HCT116 (cell line): ENCODE measurements around the gene EMILIN1. TPM values are rescaled to one million over a fixed set of nuclear protein-coding genes. Genes with fewer than 3 reads are reported as not detected.

Experiments used
- ATAC-seq: fragments of 200-7000 bp; cut with Tn5 transposase; 2 replicates; pipeline ENCODE4 v1.9.1; 2020; ENCODE audit warnings: mild to moderate bottlenecking, moderate library complexity
- BruUV-seq: library from RNA; stranded (reverse); fragments of 400-500 nt; replicated peaks from 2 replicates; lab custom pipeline; 2021; lab: Mats Ljungman, UMichigan
- CTCF ChIA-PET: fragments of 300-600 bp; sonication (Branson Sonifier 250); formaldehyde crosslinking; loops from one replicate; lab custom pipeline; 2021; ENCODE audit warnings: antibody characterized with exemption; lab: Charles Lee
- POLR2A ChIA-PET: fragments of 300-600, 350-600 bp; sonication (Branson Sonifier 250); formaldehyde crosslinking; loops from one replicate; lab custom pipeline; 2021; ENCODE audit warnings: antibody characterized with exemption; lab: Charles Lee
- RAD21 ChIA-PET, 2 experiments: fragments of 300-600 bp; sonication (Branson Sonifier 250); formaldehyde crosslinking; loops; one replicate each; lab custom pipeline; 2023; ENCODE audit warnings: low total read pairs in 2 of 2; ENCODE audit not compliant: uncharacterized antibody in 2 of 2, unreplicated experiment in 2 of 2, low non-redundant PET in 1 of 2; lab: Charles Lee
- DNase-seq: peaks from one replicate; pipeline ENCODE4 v3.0.0-alpha.2; 2010; ENCODE audit warnings: low read depth, low spot score
- H2AFZ ChIP-seq: fragments of 200-600 bp; shearing (Covaris generic), sonication (generic); 2 replicates; pipeline ENCODE4 v1.6.1; 2017; ENCODE audit warnings: low read depth, mixed run types, mixed read lengths, antibody characterized with exemption, low read length; ENCODE audit not compliant: poor library complexity, severe bottlenecking
- H3K27ac ChIP-seq: 2 replicates; pipeline ENCODE4 v1.5.1; 2012; ENCODE audit warnings: low read depth, low read length
- H3K27me3 ChIP-seq: fragments of 200-600 bp; sonication (generic); 2 replicates; pipeline ENCODE4 v1.6.1; 2016; ENCODE audit warnings: mixed run types, low read length, mixed read lengths; ENCODE audit not compliant: insufficient read depth
- H3K36me3 ChIP-seq, 2 experiments: fragments of 200-500 bp in 1 of 2; fragments of 200-600 bp in 1 of 2; sonication (Bioruptor generic) in 1 of 2; sonication (generic) in 1 of 2; 2 replicates each; pipeline versions ENCODE4 v1.5.1 to v1.6.1; 2014 to 2016; ENCODE audit warnings: low read length in 2 of 2, inconsistent platforms in 1 of 2, mixed read lengths in 1 of 2, mixed run types in 1 of 2; ENCODE audit not compliant: insufficient read depth in 2 of 2, control insufficient read depth in 1 of 2
- H3K4me1 ChIP-seq, 2 experiments: fragments of 200-600 bp in 1 of 2; sonication (generic) in 1 of 2; 2 replicates each; pipeline versions ENCODE4 v1.5.1 to v1.6.1; 2012 to 2017; ENCODE audit warnings: low read length in 2 of 2, inconsistent platforms in 1 of 2, mild to moderate bottlenecking in 1 of 2, mixed read lengths in 1 of 2, mixed run types in 1 of 2, moderate library complexity in 1 of 2; ENCODE audit not compliant: insufficient read depth in 2 of 2, control insufficient read depth in 1 of 2
- H3K4me2 ChIP-seq: fragments of 200-600 bp; sonication (generic); 2 replicates; pipeline ENCODE4 v1.6.1; 2017; ENCODE audit warnings: mixed run types, low read length, mixed read lengths
- H3K4me3 ChIP-seq, 2 experiments: fragments of 200-600 bp in 1 of 2; sonication (generic) in 1 of 2; replicated peaks in 1 of 2; 2 replicates each; pipeline ENCODE4 v1.5.1; 2011 to 2016; ENCODE audit warnings: low read length in 2 of 2, control low read depth in 1 of 2, low read depth in 1 of 2, mild to moderate bottlenecking in 1 of 2, mixed read lengths in 1 of 2, mixed run types in 1 of 2
- H3K79me2 ChIP-seq: fragments of 200-600 bp; sonication (generic); 2 replicates; pipeline ENCODE4 v1.6.1; 2017; ENCODE audit warnings: mild to moderate bottlenecking, mixed run types, low read length, moderate library complexity, mixed read lengths; ENCODE audit not compliant: insufficient read depth
- H3K9ac ChIP-seq: fragments of 200-600 bp; sonication (generic); 2 replicates; pipeline ENCODE4 v1.6.1; 2016; ENCODE audit warnings: low read length, mixed read lengths
- H3K9me2 ChIP-seq: fragments of 200-600 bp; sonication (generic), shearing (Covaris generic); 2 replicates; pipeline ENCODE4 v1.6.1; 2017; ENCODE audit warnings: mixed run types, mild to moderate bottlenecking, moderate library complexity; ENCODE audit not compliant: insufficient read depth
- H3K9me3 ChIP-seq, 2 experiments: fragments of 200-500 bp in 1 of 2; fragments of 200-600 bp in 1 of 2; sonication (Bioruptor generic) in 1 of 2; sonication (generic) in 1 of 2; 2 replicates each; pipeline ENCODE4 v1.6.1; 2014 to 2017; ENCODE audit warnings: low read length in 2 of 2, mixed read lengths in 2 of 2, inconsistent platforms in 1 of 2, low read depth in 1 of 2, mild to moderate bottlenecking in 1 of 2, mixed run types in 1 of 2, moderate library complexity in 1 of 2; ENCODE audit not compliant: control insufficient read depth in 1 of 2, insufficient read depth in 1 of 2
- H4K20me1 ChIP-seq: fragments of 200-600 bp; sonication (generic), shearing (Covaris generic); 2 replicates; pipeline ENCODE4 v1.6.1; 2017; ENCODE audit warnings: mixed run types, mild to moderate bottlenecking, moderate library complexity; ENCODE audit not compliant: insufficient read depth
- CBX3 ChIP-seq: IDR thresholded peaks from 2 replicates; pipeline ENCODE4 v1.6.1; 2012; ENCODE audit warnings: low read depth
- CEBPB ChIP-seq: IDR thresholded peaks from 2 replicates; pipeline ENCODE4 v1.6.1; 2012; ENCODE audit warnings: low read depth
- EZH2phosphoT487 ChIP-seq: fragments of 200-600 bp; IDR thresholded peaks from 2 replicates; pipeline ENCODE4 v1.6.1; 2018; ENCODE audit warnings: antibody characterized with exemption, borderline replicate concordance
- FOSL1 ChIP-seq: IDR thresholded peaks from 2 replicates; pipeline ENCODE4 v1.6.1; 2012; ENCODE audit warnings: low read depth
- POLR2A ChIP-seq: IDR thresholded peaks from 2 replicates; pipeline ENCODE4 v1.7.0; 2011; ENCODE audit warnings: borderline replicate concordance; ENCODE audit not compliant: insufficient read depth, insufficient read length; ENCODE audit errors: extremely low read depth
- POLR2AphosphoS5 ChIP-seq: IDR thresholded peaks from 2 replicates; pipeline ENCODE4 v1.6.1; 2011; ENCODE audit warnings: mild to moderate bottlenecking, low read depth, low read length, moderate library complexity
- SIN3A ChIP-seq: IDR thresholded peaks from 2 replicates; pipeline ENCODE4 v1.6.1; 2012; ENCODE audit warnings: low read depth
- TCF7L2 ChIP-seq: IDR thresholded peaks from 2 replicates; pipeline ENCODE4 v1.7.0; 2011; ENCODE audit warnings: borderline replicate concordance, inconsistent platforms; ENCODE audit not compliant: insufficient read depth, insufficient read length; ENCODE audit errors: extremely low read depth
- YY1 ChIP-seq: IDR thresholded peaks from 2 replicates; pipeline ENCODE4 v1.6.1; 2011; ENCODE audit warnings: low read length, low read depth, moderate library complexity, mild to moderate bottlenecking; ENCODE audit not compliant: insufficient replicate concordance; ENCODE audit errors: extremely low read depth
- ZFX ChIP-seq: fragments of 450-650 bp; IDR thresholded peaks from 2 replicates; pipeline ENCODE4 v1.6.1; 2017
- ZNF274 ChIP-seq: fragments of 200-500 bp; sonication (Bioruptor generic); IDR thresholded peaks from 2 replicates; pipeline ENCODE4 v1.6.1; 2014; ENCODE audit warnings: mild to moderate bottlenecking, low read depth, low read length, inconsistent platforms
- intact Hi-C: fragments of 100-400 bp; cut with micrococcal nuclease; formaldehyde crosslinking; loops from 2 replicates; pipeline ENCODE4 v1.10.0; 2022
- total RNA-seq: library from RNA; stranded (reverse); gene quantifications from one replicate; pipeline ENCODE4 v1.2.1, GENCODE V29; 2021; ENCODE audit not compliant: unreplicated experiment
- TF ChIP-seq, protein P1 (sequence below): IDR thresholded peaks from 2 replicates; pipeline ENCODE4 v1.6.1; 2011; ENCODE audit warnings: mild to moderate bottlenecking, low read length, moderate library complexity; ENCODE audit not compliant: insufficient replicate concordance; ENCODE audit errors: extremely low read depth
- TF ChIP-seq, protein P2 (sequence below): IDR thresholded peaks from 2 replicates; pipeline ENCODE4 v1.6.1; 2012; ENCODE audit warnings: low read depth
- TF ChIP-seq, protein P3 (sequence below): IDR thresholded peaks from 2 replicates; pipeline ENCODE4 v1.6.1; 2012

Gene EMILIN1
- total RNA-seq, 1 experiment from 2014 or later = 0.59 TPM

DNA sequence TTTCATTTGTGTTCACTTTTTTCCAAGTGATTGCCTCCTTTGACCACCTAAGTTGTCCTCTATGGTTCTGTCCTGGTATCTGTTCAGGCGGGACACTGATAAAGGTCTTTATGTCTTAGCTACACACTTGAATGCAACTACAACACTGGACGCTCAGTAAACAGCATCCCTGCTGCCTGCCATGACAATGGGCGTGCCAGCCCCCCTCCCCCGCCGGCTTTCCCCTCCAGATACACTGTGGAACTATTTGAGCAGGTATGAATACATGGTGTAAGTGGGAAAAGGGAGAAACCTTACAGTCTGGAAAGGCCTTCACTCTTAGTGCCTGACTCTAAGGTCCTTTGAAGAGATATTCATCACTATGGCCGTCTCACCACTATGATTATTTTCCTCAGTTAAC is 21.2 kb upstream of the EMILIN1 start:
- Histone ChIP-seq H3K27ac (no peak overlapping the region), H3K9ac (no peak overlapping the region), H3K4me3 (no peak overlapping the region), H4K20me1 (no peaks in the 10 kb centered on the region), H3K9me2 (no peaks in the 10 kb centered on the region), H2AFZ (no peak overlapping the region), H3K79me2 (no peaks in the 10 kb centered on the region), H3K36me3 (peaks cover 9 to 17% of the 10 kb centered on the region in 2 experiments; a peak in 2 of 4 replicates), H3K4me1 (peaks cover 3 to 4% of the 10 kb centered on the region in 2 experiments), H3K9me3 (no peaks in the 10 kb centered on the region), H3K4me2 (no peak overlapping the region), H3K27me3 (no peaks in the 10 kb centered on the region)
- RAD21 ChIA-PET = no interaction called here
- CTCF ChIA-PET = no interaction called here
- no TSS peak for BruUV-seq
- DNase-seq = no peak
- ATAC-seq = no peak
- intact Hi-C loops = no loop called here
- no peak for TF ChIP-seq POLR2A
- TF ChIP-seq, protein P1, sequence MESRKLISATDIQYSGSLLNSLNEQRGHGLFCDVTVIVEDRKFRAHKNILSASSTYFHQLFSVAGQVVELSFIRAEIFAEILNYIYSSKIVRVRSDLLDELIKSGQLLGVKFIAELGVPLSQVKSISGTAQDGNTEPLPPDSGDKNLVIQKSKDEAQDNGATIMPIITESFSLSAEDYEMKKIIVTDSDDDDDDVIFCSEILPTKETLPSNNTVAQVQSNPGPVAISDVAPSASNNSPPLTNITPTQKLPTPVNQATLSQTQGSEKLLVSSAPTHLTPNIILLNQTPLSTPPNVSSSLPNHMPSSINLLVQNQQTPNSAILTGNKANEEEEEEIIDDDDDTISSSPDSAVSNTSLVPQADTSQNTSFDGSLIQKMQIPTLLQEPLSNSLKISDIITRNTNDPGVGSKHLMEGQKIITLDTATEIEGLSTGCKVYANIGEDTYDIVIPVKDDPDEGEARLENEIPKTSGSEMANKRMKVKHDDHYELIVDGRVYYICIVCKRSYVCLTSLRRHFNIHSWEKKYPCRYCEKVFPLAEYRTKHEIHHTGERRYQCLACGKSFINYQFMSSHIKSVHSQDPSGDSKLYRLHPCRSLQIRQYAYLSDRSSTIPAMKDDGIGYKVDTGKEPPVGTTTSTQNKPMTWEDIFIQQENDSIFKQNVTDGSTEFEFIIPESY = no peak
- TF ChIP-seq CEBPB = no peak
- no peak for TF ChIP-seq POLR2AphosphoS5
- TF ChIP-seq YY1 = no peak
- TF ChIP-seq FOSL1 = no peak
- no peak for TF ChIP-seq SIN3A
- TF ChIP-seq ZFX = no peak
- no peak for TF ChIP-seq ZNF274
- TF ChIP-seq, protein P2, sequence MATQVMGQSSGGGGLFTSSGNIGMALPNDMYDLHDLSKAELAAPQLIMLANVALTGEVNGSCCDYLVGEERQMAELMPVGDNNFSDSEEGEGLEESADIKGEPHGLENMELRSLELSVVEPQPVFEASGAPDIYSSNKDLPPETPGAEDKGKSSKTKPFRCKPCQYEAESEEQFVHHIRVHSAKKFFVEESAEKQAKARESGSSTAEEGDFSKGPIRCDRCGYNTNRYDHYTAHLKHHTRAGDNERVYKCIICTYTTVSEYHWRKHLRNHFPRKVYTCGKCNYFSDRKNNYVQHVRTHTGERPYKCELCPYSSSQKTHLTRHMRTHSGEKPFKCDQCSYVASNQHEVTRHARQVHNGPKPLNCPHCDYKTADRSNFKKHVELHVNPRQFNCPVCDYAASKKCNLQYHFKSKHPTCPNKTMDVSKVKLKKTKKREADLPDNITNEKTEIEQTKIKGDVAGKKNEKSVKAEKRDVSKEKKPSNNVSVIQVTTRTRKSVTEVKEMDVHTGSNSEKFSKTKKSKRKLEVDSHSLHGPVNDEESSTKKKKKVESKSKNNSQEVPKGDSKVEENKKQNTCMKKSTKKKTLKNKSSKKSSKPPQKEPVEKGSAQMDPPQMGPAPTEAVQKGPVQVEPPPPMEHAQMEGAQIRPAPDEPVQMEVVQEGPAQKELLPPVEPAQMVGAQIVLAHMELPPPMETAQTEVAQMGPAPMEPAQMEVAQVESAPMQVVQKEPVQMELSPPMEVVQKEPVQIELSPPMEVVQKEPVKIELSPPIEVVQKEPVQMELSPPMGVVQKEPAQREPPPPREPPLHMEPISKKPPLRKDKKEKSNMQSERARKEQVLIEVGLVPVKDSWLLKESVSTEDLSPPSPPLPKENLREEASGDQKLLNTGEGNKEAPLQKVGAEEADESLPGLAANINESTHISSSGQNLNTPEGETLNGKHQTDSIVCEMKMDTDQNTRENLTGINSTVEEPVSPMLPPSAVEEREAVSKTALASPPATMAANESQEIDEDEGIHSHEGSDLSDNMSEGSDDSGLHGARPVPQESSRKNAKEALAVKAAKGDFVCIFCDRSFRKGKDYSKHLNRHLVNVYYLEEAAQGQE = no peak
- TF ChIP-seq EZH2phosphoT487 = no peak
- TF ChIP-seq, protein P3, sequence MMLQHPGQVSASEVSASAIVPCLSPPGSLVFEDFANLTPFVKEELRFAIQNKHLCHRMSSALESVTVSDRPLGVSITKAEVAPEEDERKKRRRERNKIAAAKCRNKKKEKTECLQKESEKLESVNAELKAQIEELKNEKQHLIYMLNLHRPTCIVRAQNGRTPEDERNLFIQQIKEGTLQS = no peak
- TF ChIP-seq CBX3 = no peak
- no peak for TF ChIP-seq TCF7L2
- POLR2A ChIA-PET = no interaction called here
